HepG2 (cell line): ENCODE results near the gene SPINK4. TPM values are rescaled to one million over a fixed set of nuclear protein-coding genes. Genes with fewer than 3 reads are reported as not detected.

ENCODE experiments used
- ATF6 ChIP-seq: sonication (generic); formaldehyde crosslinking; conservative IDR thresholded peaks from 2 replicates; pipeline ENCODE4 v1.4.0; 2020; ENCODE audit warnings: missing genetic modification reagents
- ATRX ChIP-seq: sonication (generic); formaldehyde crosslinking; IDR thresholded peaks from 2 replicates; pipeline ENCODE4 v1.4.0; 2020; ENCODE audit warnings: missing genetic modification reagents, borderline replicate concordance
- CBX1 ChIP-seq: IDR thresholded peaks from one replicate; pipeline ENCODE4 v1.6.1; 2016; ENCODE audit warnings: antibody characterized with exemption, low read depth
- DR1 ChIP-seq: sonication (generic); formaldehyde crosslinking; IDR thresholded peaks from 2 replicates; pipeline ENCODE4 v1.8.0; 2021; ENCODE audit warnings: mild to moderate bottlenecking, missing genetic modification reagents, inconsistent platforms
- ELK4 ChIP-seq: sonication (generic); formaldehyde crosslinking; IDR thresholded peaks from 2 replicates; pipeline ENCODE4 v1.9.0; 2021; ENCODE audit warnings: missing genetic modification reagents, borderline replicate concordance
- HNRNPH1 ChIP-seq: fragments of 200-400 bp; formaldehyde crosslinking; optimal IDR thresholded peaks from 2 replicates; pipeline ENCODE3; 2017; ENCODE audit warnings: mild to moderate bottlenecking, low read depth, low read length
- PHF21A ChIP-seq: sonication (generic); formaldehyde crosslinking; IDR thresholded peaks from 2 replicates; pipeline ENCODE4 v1.5.0; 2020; ENCODE audit warnings: mild to moderate bottlenecking, missing genetic modification reagents
- THAP7 ChIP-seq: sonication (generic); formaldehyde crosslinking; IDR thresholded peaks from 2 replicates; pipeline ENCODE4 v1.8.1; 2023; ENCODE audit warnings: mild to moderate bottlenecking, missing genetic modification reagents
- ZBTB38 ChIP-seq: sonication (generic); formaldehyde crosslinking; IDR thresholded peaks from 2 replicates; pipeline ENCODE4 v1.5.1; 2020; ENCODE audit warnings: mild to moderate bottlenecking, missing genetic modification reagents
- ZFP90 ChIP-seq: sonication (generic); formaldehyde crosslinking; IDR thresholded peaks from 2 replicates; pipeline ENCODE4 v1.8.0; 2022; ENCODE audit warnings: missing genetic modification reagents, mild to moderate bottlenecking, inconsistent platforms, borderline replicate concordance
- ZMAT3 ChIP-seq: sonication (generic); formaldehyde crosslinking; conservative IDR thresholded peaks from 2 replicates; pipeline ENCODE4 v1.7.0; 2021; ENCODE audit warnings: missing genetic modification reagents
- ZMYM4 ChIP-seq: sonication (generic); formaldehyde crosslinking; IDR thresholded peaks from 2 replicates; pipeline ENCODE4 v1.8.1; 2023; ENCODE audit warnings: mild to moderate bottlenecking, missing genetic modification reagents
- polyA plus RNA-seq, 8 experiments: library from polyadenylated mRNA; depleted of rRNA in 3 of 8; stranded (reverse) in 7 of 8; unstranded in 1 of 8; fragments of >200 nt; fragmentation: Illumina TruSeq in 4 of 8; extraction: Trizol in 4 of 8; gene quantifications; 2 replicates each; pipeline versions ENCODE4 v1.2.1 to v1.2.3, GENCODE V29; 2011 to 2016; ENCODE audit warnings: low read depth in 4 of 8, missing spikeins in 1 of 8, mixed read lengths in 1 of 8; ENCODE audit not compliant: insufficient read depth in 1 of 8
- total RNA-seq, 5 experiments: library from RNA; depleted of rRNA; stranded (reverse); fragments of >200 nt; fragmentation: Illumina TruSeq; extraction: Trizol; gene quantifications; 2 replicates each; pipeline ENCODE4 v1.2.3, GENCODE V29; 2016; ENCODE audit warnings: low read depth in 1 of 5
- TF ChIP-seq, protein P1 (sequence below): sonication (generic); formaldehyde crosslinking; IDR thresholded peaks from 2 replicates; pipeline ENCODE4 v1.4.0; 2020; ENCODE audit warnings: mild to moderate bottlenecking, missing genetic modification reagents
- TF ChIP-seq, protein P2 (sequence below): sonication (generic); formaldehyde crosslinking; IDR thresholded peaks from 2 replicates; pipeline ENCODE4 v1.4.0; 2020; ENCODE audit warnings: mild to moderate bottlenecking, missing genetic modification reagents
- TF ChIP-seq, protein P3 (sequence below): sonication (generic); formaldehyde crosslinking; IDR thresholded peaks from 2 replicates; pipeline ENCODE4 v1.8.1; 2023; ENCODE audit warnings: mild to moderate bottlenecking, missing genetic modification reagents
- TF ChIP-seq, protein P4 (sequence below): sonication (generic); formaldehyde crosslinking; IDR thresholded peaks from 2 replicates; pipeline ENCODE4 v1.4.0; 2020; ENCODE audit warnings: mild to moderate bottlenecking, missing genetic modification reagents

SPINK4 gene
- total and polyA plus RNA-seq, 2 of the 13 experiments (the other 11 are each of a cell fraction or from before 2014, with no cell fraction given), result 0.53 to 3.4 TPM

- TF ChIP-seq ELK4 (no peak), ZFP90 (no peak), DR1 (CRISPR knock-in tag) (no peak), HNRNPH1 (no peak), THAP7 (no peak), ATRX (CRISPR knock-in tag) (no peak), CBX1 (no peak), ZMYM4 (CRISPR knock-in tag) (no peak), PHF21A (CRISPR knock-in tag) (no peak; the same call in 1 of the 2 replicates), ATF6 (CRISPR knock-in tag) (no peak), ZBTB38 (no peak), ZMAT3 (CRISPR knock-in tag) (no peak)
- TF ChIP-seq, protein P1, sequence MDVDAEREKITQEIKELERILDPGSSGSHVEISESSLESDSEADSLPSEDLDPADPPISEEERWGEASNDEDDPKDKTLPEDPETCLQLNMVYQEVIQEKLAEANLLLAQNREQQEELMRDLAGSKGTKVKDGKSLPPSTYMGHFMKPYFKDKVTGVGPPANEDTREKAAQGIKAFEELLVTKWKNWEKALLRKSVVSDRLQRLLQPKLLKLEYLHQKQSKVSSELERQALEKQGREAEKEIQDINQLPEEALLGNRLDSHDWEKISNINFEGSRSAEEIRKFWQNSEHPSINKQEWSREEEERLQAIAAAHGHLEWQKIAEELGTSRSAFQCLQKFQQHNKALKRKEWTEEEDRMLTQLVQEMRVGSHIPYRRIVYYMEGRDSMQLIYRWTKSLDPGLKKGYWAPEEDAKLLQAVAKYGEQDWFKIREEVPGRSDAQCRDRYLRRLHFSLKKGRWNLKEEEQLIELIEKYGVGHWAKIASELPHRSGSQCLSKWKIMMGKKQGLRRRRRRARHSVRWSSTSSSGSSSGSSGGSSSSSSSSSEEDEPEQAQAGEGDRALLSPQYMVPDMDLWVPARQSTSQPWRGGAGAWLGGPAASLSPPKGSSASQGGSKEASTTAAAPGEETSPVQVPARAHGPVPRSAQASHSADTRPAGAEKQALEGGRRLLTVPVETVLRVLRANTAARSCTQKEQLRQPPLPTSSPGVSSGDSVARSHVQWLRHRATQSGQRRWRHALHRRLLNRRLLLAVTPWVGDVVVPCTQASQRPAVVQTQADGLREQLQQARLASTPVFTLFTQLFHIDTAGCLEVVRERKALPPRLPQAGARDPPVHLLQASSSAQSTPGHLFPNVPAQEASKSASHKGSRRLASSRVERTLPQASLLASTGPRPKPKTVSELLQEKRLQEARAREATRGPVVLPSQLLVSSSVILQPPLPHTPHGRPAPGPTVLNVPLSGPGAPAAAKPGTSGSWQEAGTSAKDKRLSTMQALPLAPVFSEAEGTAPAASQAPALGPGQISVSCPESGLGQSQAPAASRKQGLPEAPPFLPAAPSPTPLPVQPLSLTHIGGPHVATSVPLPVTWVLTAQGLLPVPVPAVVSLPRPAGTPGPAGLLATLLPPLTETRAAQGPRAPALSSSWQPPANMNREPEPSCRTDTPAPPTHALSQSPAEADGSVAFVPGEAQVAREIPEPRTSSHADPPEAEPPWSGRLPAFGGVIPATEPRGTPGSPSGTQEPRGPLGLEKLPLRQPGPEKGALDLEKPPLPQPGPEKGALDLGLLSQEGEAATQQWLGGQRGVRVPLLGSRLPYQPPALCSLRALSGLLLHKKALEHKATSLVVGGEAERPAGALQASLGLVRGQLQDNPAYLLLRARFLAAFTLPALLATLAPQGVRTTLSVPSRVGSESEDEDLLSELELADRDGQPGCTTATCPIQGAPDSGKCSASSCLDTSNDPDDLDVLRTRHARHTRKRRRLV (CRISPR knock-in tag), result no peak
- TF ChIP-seq, protein P2, sequence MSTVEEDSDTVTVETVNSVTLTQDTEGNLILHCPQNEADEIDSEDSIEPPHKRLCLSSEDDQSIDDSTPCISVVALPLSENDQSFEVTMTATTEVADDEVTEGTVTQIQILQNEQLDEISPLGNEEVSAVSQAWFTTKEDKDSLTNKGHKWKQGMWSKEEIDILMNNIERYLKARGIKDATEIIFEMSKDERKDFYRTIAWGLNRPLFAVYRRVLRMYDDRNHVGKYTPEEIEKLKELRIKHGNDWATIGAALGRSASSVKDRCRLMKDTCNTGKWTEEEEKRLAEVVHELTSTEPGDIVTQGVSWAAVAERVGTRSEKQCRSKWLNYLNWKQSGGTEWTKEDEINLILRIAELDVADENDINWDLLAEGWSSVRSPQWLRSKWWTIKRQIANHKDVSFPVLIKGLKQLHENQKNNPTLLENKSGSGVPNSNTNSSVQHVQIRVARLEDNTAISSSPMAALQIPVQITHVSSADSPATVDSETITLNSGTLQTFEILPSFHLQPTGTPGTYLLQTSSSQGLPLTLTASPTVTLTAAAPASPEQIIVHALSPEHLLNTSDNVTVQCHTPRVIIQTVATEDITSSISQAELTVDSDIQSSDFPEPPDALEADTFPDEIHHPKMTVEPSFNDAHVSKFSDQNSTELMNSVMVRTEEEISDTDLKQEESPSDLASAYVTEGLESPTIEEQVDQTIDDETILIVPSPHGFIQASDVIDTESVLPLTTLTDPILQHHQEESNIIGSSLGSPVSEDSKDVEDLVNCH (CRISPR knock-in tag), result no peak
- TF ChIP-seq, protein P3, sequence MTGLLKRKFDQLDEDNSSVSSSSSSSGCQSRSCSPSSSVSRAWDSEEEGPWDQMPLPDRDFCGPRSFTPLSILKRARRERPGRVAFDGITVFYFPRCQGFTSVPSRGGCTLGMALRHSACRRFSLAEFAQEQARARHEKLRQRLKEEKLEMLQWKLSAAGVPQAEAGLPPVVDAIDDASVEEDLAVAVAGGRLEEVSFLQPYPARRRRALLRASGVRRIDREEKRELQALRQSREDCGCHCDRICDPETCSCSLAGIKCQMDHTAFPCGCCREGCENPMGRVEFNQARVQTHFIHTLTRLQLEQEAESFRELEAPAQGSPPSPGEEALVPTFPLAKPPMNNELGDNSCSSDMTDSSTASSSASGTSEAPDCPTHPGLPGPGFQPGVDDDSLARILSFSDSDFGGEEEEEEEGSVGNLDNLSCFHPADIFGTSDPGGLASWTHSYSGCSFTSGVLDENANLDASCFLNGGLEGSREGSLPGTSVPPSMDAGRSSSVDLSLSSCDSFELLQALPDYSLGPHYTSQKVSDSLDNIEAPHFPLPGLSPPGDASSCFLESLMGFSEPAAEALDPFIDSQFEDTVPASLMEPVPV (CRISPR knock-in tag), result no peak
- TF ChIP-seq, protein P4, sequence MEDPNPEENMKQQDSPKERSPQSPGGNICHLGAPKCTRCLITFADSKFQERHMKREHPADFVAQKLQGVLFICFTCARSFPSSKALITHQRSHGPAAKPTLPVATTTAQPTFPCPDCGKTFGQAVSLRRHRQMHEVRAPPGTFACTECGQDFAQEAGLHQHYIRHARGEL (CRISPR knock-in tag), result no peak
Measured at GRCh38 chr9:33239921-33240320, at the start of gene SPINK4 (continued).
